HG03097 (cell line): ENCODE results near the gene UBE2L5.

Experiments used
- ATAC-seq: cut with Tn5 transposase; IDR thresholded peaks from one replicate; pipeline ENCODE4 v1.9.1; 2021; ENCODE audit not compliant: unreplicated experiment, low FRiP score

UBE2L5 gene

GRCh38 chr13:30403456-30403855 is 18.8 kb upstream of the UBE2L5 start:
- ATAC-seq: no peak

- no peak for ATAC-seq
Observed at GRCh38 chr13:30404207-30404606, 18.1 kb upstream of the UBE2L5 start.

- ATAC-seq: no peak
Observed at GRCh38 chr13:30406779-30407416, 15.4 kb upstream of the UBE2L5 start.

- peak; percentile 83 for ATAC-seq
Observed at GRCh38 chr13:30408319-30409101, 13.8 kb upstream of the UBE2L5 start.

GRCh38 chr13:30409886-30410704 is 12.2 kb upstream of the UBE2L5 start:
- ATAC-seq: no peak

GRCh38 chr13:30410705-30411125 is 11.6 kb upstream of the UBE2L5 start:
- no peak for ATAC-seq

- ATAC-seq: no peak
Observed at GRCh38 chr13:30412346-30412745, 9.9 kb upstream of the UBE2L5 start.

- ATAC-seq: no peak
Observed at GRCh38 chr13:30413842-30414241, 8.5 kb upstream of the UBE2L5 start.

GRCh38 chr13:30415430-30416030 is 6.8 kb upstream of the UBE2L5 start:
- peak; percentile 52 for ATAC-seq

- no peak for ATAC-seq
Observed at GRCh38 chr13:30416471-30416870, 5.8 kb upstream of the UBE2L5 start.

- ATAC-seq: no peak
Observed at GRCh38 chr13:30418075-30418716, 4.1 kb upstream of the UBE2L5 start.

- ATAC-seq: no peak
Observed at GRCh38 chr13:30418717-30419459, 3.4 kb upstream of the UBE2L5 start.

- peak; percentile 42 for ATAC-seq
Observed at GRCh38 chr13:30421093-30422053, 920 bp upstream of the UBE2L5 start.

GRCh38 chr13:30423891-30424290 is 1.6 kb downstream of the UBE2L5 start:
- no peak for ATAC-seq

- ATAC-seq: no peak
Observed at GRCh38 chr13:30429235-30429634, 6.9 kb downstream of the UBE2L5 start.

GRCh38 chr13:30429721-30430694 is 7.7 kb downstream of the UBE2L5 start:
- ATAC-seq: peak; percentile 52

- no peak for ATAC-seq
Observed at GRCh38 chr13:30431269-30431940, 9.1 kb downstream of the UBE2L5 start.
